ENCODE measurements around the gene STX1B. TPM values are rescaled to one million over a fixed set of nuclear protein-coding genes. Genes with fewer than 3 reads are reported as not detected.

The STX1B gene
- total RNA-seq, 1 donor from 2014 or later: 1.4 TPM

DNA sequence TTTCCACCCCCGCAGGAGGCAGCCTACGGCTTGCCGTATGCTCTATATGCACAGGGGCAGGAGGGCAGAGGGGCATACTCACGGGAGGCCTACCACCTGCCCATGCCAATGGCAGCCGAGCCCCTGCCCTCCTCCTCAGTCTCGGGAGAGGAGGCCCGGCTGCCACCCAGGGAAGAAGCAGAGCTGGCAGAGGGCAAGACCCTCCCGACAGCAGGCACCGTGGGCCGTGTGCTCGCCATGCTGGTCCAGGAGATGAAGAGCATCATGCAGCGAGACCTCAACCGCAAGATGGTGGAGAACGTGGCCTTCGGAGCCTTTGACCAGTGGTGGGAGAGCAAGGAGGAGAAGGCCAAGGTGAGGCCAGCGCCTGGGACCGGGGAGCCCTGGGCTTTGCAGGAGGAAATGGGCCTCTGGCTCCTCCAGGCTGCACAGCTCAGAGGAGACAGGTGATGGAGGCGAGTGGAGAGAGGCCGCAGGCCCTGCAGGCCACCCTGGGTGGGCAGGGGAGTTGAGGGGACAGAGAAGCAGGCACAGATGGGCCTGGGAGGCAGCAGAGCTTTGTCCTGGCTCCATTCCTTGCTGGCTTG, 44.3 kb downstream of the STX1B start:
- Mint-ChIP-seq H3K36me3 (ENCODE audit: low read depth) (peaks cover 52% of the 10 kb centered on the region), H3K9me3 (ENCODE audit: low read depth) (no peaks in the 10 kb centered on the region), H3K27ac (ENCODE audit: unreplicated experiment) (no peak overlapping the region), H3K4me3 (ENCODE audit: unreplicated experiment) (no peak overlapping the region), H3K4me1 (ENCODE audit: low read depth) (no peaks in the 10 kb centered on the region), H3K27me3 (ENCODE audit: low read depth) (no peaks in the 10 kb centered on the region)
- TF ChIP-seq, protein P1, sequence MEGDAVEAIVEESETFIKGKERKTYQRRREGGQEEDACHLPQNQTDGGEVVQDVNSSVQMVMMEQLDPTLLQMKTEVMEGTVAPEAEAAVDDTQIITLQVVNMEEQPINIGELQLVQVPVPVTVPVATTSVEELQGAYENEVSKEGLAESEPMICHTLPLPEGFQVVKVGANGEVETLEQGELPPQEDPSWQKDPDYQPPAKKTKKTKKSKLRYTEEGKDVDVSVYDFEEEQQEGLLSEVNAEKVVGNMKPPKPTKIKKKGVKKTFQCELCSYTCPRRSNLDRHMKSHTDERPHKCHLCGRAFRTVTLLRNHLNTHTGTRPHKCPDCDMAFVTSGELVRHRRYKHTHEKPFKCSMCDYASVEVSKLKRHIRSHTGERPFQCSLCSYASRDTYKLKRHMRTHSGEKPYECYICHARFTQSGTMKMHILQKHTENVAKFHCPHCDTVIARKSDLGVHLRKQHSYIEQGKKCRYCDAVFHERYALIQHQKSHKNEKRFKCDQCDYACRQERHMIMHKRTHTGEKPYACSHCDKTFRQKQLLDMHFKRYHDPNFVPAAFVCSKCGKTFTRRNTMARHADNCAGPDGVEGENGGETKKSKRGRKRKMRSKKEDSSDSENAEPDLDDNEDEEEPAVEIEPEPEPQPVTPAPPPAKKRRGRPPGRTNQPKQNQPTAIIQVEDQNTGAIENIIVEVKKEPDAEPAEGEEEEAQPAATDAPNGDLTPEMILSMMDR (IDR thresholded peaks at IDR 0.05): no peak
- no peak for DNase-seq (ENCODE audit: low spot score)

GRCh38 chr16:30965436-30965835, 45.0 kb downstream of the STX1B start:
- TF ChIP-seq, protein P1 (IDR thresholded peaks at IDR 0.05): no peak
- Mint-ChIP-seq H3K4me1 (ENCODE audit: low read depth) (no peaks in the 10 kb centered on the region), H3K36me3 (ENCODE audit: low read depth) (peaks cover 48% of the 10 kb centered on the region), H3K9me3 (ENCODE audit: low read depth) (no peaks in the 10 kb centered on the region), H3K27me3 (ENCODE audit: low read depth) (no peaks in the 10 kb centered on the region), H3K4me3 (ENCODE audit: unreplicated experiment) (no peak overlapping the region), H3K27ac (ENCODE audit: unreplicated experiment) (no peak overlapping the region)
- no peak for DNase-seq (ENCODE audit: low spot score)

GRCh38 chr16:30964574-30965226, 45.7 kb downstream of the STX1B start:
- TF ChIP-seq, protein P1 (IDR thresholded peaks at IDR 0.05): no peak
- Mint-ChIP-seq H3K4me3 (ENCODE audit: unreplicated experiment) (no peak overlapping the region), H3K27ac (ENCODE audit: unreplicated experiment) (no peak overlapping the region), H3K36me3 (ENCODE audit: low read depth) (peaks cover 52% of the 10 kb centered on the region), H3K9me3 (ENCODE audit: low read depth) (no peaks in the 10 kb centered on the region), H3K27me3 (ENCODE audit: low read depth) (no peaks in the 10 kb centered on the region), H3K4me1 (ENCODE audit: low read depth) (peaks cover under 1% of the 10 kb centered on the region)
- DNase-seq (ENCODE audit: low spot score): no peak

DNA sequence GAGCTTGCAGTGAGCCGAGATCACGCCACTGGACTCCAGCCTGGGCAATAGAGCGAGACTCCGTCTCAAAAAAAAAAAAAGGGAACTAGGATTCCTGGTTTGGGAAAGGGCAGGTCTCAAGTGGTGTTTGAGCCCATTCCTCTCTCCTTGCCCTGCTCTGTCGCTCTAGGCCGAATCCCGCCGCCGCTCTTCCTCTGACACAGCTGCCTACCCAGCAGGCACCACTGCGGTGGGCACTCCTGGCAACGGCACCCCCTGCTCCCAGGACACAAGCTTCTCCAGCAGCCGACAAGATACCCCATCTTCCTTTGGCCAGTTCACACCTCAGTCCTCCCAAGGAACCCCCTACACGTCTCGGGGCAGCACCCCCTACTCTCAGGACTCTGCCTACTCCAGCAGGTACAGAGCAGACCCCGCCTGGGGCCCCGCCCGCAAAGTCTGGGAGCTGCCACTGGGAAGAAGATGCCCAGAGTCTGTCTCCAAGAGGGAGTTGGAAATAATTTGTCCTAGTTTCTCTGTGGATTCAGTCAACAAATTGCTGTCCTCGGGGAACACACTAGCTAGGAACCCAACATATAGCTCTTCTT, 46.4 kb downstream of the STX1B start:
- Mint-ChIP-seq H3K27ac (ENCODE audit: unreplicated experiment) (no peak overlapping the region), H3K27me3 (ENCODE audit: low read depth) (no peaks in the 10 kb centered on the region), H3K4me3 (ENCODE audit: unreplicated experiment) (no peak overlapping the region), H3K36me3 (ENCODE audit: low read depth) (peaks cover 51% of the 10 kb centered on the region), H3K4me1 (ENCODE audit: low read depth) (peaks cover 7% of the 10 kb centered on the region), H3K9me3 (ENCODE audit: low read depth) (no peaks in the 10 kb centered on the region)
- TF ChIP-seq, protein P1 (IDR thresholded peaks at IDR 0.05): no peak
- DNase-seq (ENCODE audit: low spot score): no peak

GRCh38 chr16:30961384-30961783, 49.1 kb downstream of the STX1B start:
- Mint-ChIP-seq H3K27me3 (ENCODE audit: low read depth) (no peaks in the 10 kb centered on the region), H3K4me1 (ENCODE audit: low read depth) (peaks cover 15% of the 10 kb centered on the region), H3K4me3 (ENCODE audit: unreplicated experiment) (no peak overlapping the region), H3K27ac (ENCODE audit: unreplicated experiment) (no peak overlapping the region), H3K9me3 (ENCODE audit: low read depth) (no peaks in the 10 kb centered on the region), H3K36me3 (ENCODE audit: low read depth) (peaks cover 36% of the 10 kb centered on the region)
- DNase-seq (ENCODE audit: low spot score): no peak
- TF ChIP-seq, protein P1 (IDR thresholded peaks at IDR 0.05): no peak
